A549 (cell line): ENCODE results near the gene SLC24A4.

ENCODE experiments used
- CEBPB ChIP-seq, 2 experiments: fragments of >200 bp in 1 of 2; sonication (Bioruptor Twin) in 1 of 2; formaldehyde crosslinking in 1 of 2; IDR thresholded peaks; 2 replicates each; pipeline ENCODE4 v1.6.1; 2012 to 2016
- CHD4 ChIP-seq: fragments of 200-600 bp; sonication (generic); IDR thresholded peaks from 2 replicates; pipeline ENCODE4 v1.6.1; 2016; ENCODE audit warnings: antibody characterized with exemption, mild to moderate bottlenecking, borderline replicate concordance
- EP300 ChIP-seq, 2 experiments: fragments of >200 bp; sonication (Bioruptor Twin); formaldehyde crosslinking; IDR thresholded peaks; 2 replicates in 1 of 2; 3 replicates in 1 of 2; pipeline ENCODE4 v1.6.1; 2016 to 2017
- MYC ChIP-seq: IDR thresholded peaks from 2 replicates; pipeline ENCODE4 v1.6.1; 2012; ENCODE audit warnings: mild to moderate bottlenecking, inconsistent platforms, low read length, improper control_type of control experiment, borderline replicate concordance
- PHF8 ChIP-seq: fragments of 200-600 bp; sonication (generic); IDR thresholded peaks from 2 replicates; pipeline ENCODE4 v1.6.1; 2016; ENCODE audit warnings: low read depth, mild to moderate bottlenecking, antibody characterized with exemption, moderate library complexity, borderline replicate concordance
- POLR2A ChIP-seq: IDR thresholded peaks from 2 replicates; pipeline ENCODE4 v1.6.1; 2012; ENCODE audit warnings: mild to moderate bottlenecking, low read length
- POLR2AphosphoS2 ChIP-seq: conservative IDR thresholded peaks from 2 replicates; pipeline ENCODE4 v1.6.1; 2012; ENCODE audit warnings: low read length, improper control_type of control experiment, inconsistent platforms
- RAD21 ChIP-seq, 2 experiments: fragments of >200 bp in 1 of 2; sonication (Bioruptor Twin) in 1 of 2; formaldehyde crosslinking in 1 of 2; IDR thresholded peaks in 1 of 2; conservative IDR thresholded peaks in 1 of 2; 2 replicates in 1 of 2; 3 replicates in 1 of 2; pipeline ENCODE4 v1.6.1; 2012 to 2018; ENCODE audit warnings: inconsistent platforms in 1 of 2
- RCOR1 ChIP-seq: fragments of 150-350 bp; IDR thresholded peaks from 2 replicates; pipeline ENCODE4 v1.6.1; 2014; ENCODE audit warnings: antibody characterized with exemption, low read length, low read depth
- RFX5 ChIP-seq: fragments of 450-650 bp; IDR thresholded peaks from 2 replicates; pipeline ENCODE4 v1.7.1; 2014; ENCODE audit warnings: antibody characterized with exemption, mild to moderate bottlenecking, moderate library complexity
- RNF2 ChIP-seq: fragments of 200-600 bp; sonication (generic); IDR thresholded peaks from 2 replicates; pipeline ENCODE4 v1.6.1; 2016; ENCODE audit warnings: low read depth, mild to moderate bottlenecking, antibody characterized with exemption, moderate library complexity, borderline replicate concordance
- SMC3 ChIP-seq: fragments of >200 bp; sonication (Bioruptor Twin); formaldehyde crosslinking; IDR thresholded peaks from 3 replicates; pipeline ENCODE4 v1.6.1; 2018; ENCODE audit warnings: inconsistent platforms
- SREBF2 ChIP-seq: fragments of 450-650 bp; IDR thresholded peaks from 2 replicates; pipeline ENCODE4 v1.6.1; 2014; ENCODE audit warnings: mild to moderate bottlenecking, moderate library complexity
- TF ChIP-seq, protein P1 (sequence below): fragments of >200 bp; sonication (Bioruptor Twin); formaldehyde crosslinking; IDR thresholded peaks from 3 replicates; pipeline ENCODE4 v1.5.1; 2016

DNA sequence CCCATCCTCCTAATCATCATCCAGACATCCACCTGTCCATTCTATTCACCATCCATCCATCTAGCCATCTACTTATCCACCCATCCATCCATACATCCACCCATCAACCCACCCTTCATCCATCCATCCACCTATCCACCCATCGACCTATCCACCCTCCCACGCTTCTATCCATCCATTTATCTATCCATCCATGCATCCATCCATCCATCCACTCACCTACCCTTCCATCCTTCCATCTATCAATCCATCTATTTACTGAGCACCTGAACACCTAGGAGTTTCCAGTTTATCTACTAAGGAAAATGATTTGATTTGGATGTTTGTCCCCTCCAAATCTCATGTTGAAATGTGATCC is 198.1 kb downstream of the SLC24A4 start:
- TF ChIP-seq, protein P1, sequence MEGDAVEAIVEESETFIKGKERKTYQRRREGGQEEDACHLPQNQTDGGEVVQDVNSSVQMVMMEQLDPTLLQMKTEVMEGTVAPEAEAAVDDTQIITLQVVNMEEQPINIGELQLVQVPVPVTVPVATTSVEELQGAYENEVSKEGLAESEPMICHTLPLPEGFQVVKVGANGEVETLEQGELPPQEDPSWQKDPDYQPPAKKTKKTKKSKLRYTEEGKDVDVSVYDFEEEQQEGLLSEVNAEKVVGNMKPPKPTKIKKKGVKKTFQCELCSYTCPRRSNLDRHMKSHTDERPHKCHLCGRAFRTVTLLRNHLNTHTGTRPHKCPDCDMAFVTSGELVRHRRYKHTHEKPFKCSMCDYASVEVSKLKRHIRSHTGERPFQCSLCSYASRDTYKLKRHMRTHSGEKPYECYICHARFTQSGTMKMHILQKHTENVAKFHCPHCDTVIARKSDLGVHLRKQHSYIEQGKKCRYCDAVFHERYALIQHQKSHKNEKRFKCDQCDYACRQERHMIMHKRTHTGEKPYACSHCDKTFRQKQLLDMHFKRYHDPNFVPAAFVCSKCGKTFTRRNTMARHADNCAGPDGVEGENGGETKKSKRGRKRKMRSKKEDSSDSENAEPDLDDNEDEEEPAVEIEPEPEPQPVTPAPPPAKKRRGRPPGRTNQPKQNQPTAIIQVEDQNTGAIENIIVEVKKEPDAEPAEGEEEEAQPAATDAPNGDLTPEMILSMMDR: no peak
- TF ChIP-seq POLR2A (no peak), RFX5 (no peak), RNF2 (no peak), EP300 (IDR thresholded peaks at IDR 0.05) (no peak), POLR2AphosphoS2 (no peak), MYC (no peak), CHD4 (no peak), RCOR1 (no peak), SMC3 (no peak), CEBPB (IDR thresholded peaks at IDR 0.05) (no peak), PHF8 (no peak), SREBF2 (no peak), RAD21 (conservative IDR thresholded peaks at IDR 0.05 in 1 of 2, IDR thresholded peaks at IDR 0.05 in 1 of 2) (no peak)
